ENCODE data around the gene PDCD5.
"Not testable (repeated sequence)": the region's sequence is repeated elsewhere in the genome, so short reads cannot be mapped to it uniquely, and the experiment has no call there.

- TF ChIP-seq CTCF, POLR2A (IDR thresholded peaks at IDR 0.05): not testable (repeated sequence)
These were observed 39.6 kb upstream of the PDCD5 start for GRCh38 chr19:32541376-32541775.

All from heart left ventricle (tissue), 13 donors.